Measurements from ENCODE around the gene FUT9.
"Not testable (repeated sequence)": the region's sequence is repeated elsewhere in the genome, so short reads cannot be mapped to it uniquely, and the experiment has no call there.

Gene FUT9

DNA sequence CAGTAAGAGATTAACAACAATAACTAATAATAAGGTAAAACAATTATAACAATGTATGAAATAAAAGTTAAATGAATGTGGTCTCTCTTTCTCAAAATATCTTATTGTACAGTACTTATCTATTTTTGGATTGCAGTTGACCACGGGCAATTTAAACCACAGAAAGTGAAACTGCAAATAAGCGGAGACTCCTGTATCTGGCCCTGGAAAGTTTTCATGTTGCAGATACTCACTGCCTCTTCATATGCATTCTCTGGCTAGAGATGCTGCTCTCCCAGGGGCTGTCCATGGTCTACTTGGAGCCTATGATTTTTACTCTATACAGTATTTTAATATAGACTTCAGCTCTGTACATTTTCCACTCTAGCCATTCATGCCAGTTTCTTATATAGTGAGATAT lies 230.8 kb downstream of the FUT9 start:
- no peak for DNase-seq (ENCODE audit: low read depth)

DNA sequence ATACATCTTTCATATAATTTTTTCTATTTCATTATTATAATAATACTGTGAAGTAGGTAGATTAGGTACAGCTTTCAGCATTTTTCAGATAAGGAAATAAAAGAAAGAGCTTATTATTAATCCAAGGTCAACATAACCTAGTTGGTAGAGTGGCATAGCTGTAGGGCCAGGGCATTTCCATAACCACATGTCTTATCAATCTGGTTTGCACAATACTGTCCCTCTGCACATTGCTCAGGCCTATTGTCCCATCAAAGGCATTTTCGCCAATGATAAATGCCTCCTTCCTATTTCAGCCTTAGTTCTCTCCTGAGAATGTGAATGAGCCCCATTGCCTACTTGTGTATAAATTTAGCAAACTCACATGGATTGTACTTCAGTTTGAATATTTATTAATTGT lies 234.0 kb downstream of the FUT9 start:
- H3K4me3 ChIP-seq (ENCODE audit: low read depth, low read length), result no peak overlapping the region
- DNase-seq (ENCODE audit: low read depth), result no peak

More for the DNA sequence above, 230.8 kb downstream of the FUT9 start:
- H3K4me3 ChIP-seq (ENCODE audit: low read depth, low read length), result no peak overlapping the region

DNA sequence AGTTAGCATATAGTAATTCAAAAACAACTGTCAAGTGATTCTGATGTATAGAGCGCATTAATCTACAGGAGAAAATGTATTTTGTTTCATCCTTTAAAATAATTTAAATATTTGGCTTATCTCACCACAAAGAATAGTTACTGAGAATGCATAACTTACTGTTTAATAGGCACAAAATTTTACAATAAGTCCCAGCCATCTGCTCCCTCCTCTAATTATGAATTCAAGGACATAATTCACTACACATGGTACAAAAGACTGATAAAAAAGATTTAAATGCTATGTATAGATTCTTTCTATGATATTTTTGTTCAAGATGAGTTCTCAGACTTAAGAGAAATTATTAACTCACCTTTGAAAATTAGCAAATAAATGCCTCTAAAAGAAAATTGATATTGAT lies 242.0 kb downstream of the FUT9 start:
- H3K4me3 ChIP-seq (ENCODE audit: low read depth, low read length), result no peak overlapping the region
- no peak for DNase-seq (ENCODE audit: low read depth)

DNA sequence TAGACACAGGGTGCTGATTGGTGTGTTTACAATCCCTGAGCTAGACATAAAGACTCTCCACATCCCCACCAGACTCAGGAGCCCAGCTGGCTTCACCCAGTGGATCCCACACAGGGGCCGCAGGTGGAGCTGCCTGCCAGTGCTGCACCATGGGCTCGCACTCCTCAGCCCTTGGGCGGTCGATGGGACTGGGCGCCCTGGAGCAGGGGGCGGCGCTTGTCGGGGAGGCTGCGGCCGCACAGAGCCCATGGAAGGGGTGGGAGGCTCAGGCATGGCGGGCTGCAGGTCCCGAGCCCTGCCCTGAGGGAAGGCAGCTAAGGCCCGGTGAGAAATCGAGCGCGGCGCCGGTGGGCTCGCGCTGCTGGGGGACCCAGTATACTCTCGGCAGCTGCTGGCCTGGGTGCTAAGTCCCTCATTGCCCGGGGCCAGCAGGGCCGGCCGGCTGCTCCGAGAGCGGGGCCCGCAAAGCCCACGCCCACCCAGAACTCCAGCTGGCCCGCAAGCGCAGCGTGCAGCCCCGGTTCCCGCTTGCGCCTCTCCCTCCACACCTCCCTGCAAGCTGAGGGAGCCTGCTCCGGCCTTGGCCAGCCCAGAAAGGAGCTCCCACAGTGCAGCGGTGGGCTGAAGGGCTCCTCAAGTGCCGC lies 245.1 kb downstream of the FUT9 start:
- H3K4me3 ChIP-seq (ENCODE audit: low read depth, low read length); DNase-seq (ENCODE audit: low read depth): not testable (repeated sequence)
